Activated CD8-positive, alpha-beta memory T cell treated with anti-CD3 and anti-CD28 coated beads for 24 hours (primary cell): Measurements from ENCODE around the gene SMIM35.

Source experiments
- DNase-seq: peaks from one replicate; pipeline ENCODE4 v3.0.0-alpha.2; 2020

Gene SMIM35

DNA sequence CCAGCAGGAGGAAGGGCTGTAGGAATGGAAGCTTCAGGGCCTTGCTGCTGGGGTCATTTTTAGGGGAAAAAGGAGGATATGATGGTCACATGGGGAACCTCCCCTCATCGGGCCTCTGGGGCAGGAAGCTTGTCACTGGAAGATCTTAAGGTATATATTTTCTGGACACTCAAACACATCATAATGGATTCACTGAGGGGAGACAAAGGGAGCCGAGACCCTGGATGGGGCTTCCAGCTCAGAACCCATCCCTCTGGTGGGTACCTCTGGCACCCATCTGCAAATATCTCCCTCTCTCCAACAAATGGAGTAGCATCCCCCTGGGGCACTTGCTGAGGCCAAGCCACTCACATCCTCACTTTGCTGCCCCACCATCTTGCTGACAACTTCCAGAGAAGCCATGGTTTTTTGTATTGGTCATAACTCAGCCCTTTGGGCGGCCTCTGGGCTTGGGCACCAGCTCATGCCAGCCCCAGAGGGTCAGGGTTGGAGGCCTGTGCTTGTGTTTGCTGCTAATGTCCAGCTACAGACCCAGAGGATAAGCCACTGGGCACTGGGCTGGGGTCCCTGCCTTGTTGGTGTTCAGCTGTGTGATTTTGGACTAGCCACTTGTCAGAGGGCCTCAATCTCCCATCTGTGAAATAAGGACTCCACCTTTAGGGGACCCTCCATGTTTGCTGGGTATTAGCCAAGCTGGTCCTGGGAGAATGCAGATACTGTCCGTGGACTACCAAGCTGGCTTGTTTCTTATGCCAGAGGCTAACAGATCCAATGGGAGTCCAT, 86.5 kb downstream of the SMIM35 start:
- peak; percentile 58 for DNase-seq

DNA sequence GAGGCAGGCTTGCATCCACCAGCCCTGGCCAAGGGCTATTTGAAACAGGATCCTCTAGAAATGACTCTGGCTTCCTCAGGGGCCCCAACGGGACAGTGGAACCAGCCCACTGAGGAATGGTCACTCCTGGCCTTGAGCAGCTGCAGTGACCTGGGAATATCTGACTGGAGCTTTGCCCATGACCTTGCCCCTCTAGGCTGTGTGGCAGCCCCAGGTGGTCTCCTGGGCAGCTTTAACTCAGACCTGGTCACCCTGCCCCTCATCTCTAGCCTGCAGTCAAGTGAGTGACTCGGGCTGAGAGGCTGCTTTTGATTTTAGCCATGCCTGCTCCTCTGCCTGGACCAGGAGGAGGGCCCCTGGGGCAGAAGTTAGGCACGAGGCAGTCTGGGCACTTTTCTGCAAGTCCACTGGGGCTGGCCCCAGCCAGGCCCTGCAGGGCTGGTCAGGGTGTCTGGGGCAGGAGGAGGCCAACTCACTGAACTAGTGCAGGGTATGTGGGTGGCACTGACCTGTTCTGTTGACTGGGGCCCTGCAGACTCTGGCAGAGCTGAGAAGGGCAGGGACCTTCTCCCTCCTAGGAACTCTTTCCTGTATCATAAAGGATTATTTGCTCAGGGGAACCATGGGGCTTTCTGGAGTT, 87.3 kb downstream of the SMIM35 start:
- DNase-seq = peak; percentile 59

DNA sequence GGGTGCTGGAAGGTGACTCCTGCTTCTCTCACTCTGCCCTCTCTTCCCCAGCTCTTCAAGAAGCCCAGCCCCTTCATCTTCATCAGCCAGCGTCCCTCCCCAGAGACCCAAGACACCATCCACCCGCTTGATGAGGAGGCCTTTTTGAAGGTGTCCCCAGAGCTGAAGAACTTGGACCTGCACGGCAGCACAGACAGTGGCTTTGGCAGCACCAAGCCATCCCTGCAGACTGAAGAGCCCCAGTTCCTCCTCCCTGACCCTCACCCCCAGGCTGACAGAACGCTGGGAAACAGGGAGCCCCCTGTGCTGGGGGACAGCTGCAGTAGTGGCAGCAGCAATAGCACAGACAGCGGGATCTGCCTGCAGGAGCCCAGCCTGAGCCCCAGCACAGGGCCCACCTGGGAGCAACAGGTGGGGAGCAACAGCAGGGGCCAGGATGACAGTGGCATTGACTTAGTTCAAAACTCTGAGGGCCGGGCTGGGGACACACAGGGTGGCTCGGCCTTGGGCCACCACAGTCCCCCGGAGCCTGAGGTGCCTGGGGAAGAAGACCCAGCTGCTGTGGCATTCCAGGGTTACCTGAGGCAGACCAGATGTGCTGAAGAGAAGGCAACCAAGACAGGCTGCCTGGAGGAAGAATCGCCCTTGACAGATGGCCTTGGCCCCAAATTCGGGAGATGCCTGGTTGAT, 88.0 kb downstream of the SMIM35 start:
- peak; percentile 65 for DNase-seq

DNA sequence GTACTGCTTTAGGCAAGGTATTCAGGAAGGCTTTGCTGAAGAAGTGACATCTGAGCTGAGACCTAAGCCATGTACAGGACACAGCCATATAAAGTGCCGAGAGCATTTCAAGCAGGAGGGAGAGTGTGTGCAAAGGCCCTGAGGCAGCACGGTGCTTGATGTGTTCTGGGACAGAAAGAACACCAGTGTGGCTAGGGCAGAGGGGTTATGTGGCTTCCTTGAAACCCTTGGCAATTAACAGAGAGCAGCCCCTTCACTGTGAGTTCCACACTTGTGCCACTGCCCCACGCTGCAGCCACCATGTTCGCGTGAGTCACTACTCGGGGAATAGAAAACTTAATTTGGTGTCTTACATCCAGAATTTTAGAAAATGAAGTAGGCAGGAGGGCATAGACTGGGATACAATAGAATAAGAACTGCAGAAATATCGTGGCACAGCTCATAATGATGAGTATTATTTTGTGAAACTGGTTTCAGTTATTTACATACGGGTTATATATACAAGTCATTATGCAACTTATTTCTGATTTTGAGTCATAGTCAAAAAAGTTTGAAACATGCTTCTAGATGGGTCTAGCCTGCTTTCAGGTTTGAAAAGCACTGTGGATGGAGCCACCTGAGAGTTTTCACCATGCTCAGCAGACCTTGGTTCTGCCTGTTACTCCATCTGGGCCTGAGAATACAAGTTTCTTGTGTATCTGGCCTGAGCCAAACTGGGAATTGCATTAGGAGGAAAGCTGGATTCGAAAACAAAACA, 88.8 kb downstream of the SMIM35 start:
- DNase-seq = peak; percentile 73

DNA sequence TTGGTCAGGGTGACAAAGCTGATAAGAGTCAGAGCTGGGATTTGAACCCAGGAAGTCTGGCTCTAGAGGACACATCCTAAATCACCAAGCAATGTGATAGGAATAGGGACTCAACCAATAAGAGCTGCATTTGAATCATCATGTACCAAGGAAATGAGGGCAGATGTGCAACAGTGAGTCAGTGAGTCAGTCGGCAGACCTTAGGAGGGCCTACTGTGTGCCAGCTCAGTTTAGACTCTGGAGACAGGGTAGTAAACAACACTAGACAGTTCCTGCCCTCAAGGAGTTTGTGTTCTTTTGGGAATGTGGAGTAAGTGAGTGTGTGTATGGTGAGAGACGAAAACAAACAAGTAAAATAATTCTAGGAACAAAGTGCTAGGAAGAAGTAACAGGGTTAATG, 89.4 kb downstream of the SMIM35 start:
- peak; percentile 54 for DNase-seq

DNA sequence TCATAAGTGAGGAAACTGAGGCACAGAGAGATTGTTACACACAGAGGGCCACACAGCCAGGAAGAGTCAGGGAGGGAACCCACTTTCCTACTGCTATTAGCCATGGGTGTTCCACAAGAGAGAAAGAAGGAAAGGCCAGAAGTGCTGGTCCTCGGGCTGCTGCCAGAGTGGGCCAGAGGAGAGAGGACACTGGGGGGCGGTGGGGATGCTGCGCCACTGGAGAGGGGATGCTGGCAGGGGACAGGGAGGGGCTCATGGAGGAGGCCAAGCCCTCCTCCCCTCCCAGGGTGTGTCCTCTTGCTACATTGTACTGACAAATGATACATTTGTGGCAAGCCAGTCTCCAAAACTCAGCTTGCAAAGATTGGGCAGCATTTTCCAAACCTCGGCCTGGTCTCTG, 90.7 kb downstream of the SMIM35 start:
- no peak for DNase-seq

DNA sequence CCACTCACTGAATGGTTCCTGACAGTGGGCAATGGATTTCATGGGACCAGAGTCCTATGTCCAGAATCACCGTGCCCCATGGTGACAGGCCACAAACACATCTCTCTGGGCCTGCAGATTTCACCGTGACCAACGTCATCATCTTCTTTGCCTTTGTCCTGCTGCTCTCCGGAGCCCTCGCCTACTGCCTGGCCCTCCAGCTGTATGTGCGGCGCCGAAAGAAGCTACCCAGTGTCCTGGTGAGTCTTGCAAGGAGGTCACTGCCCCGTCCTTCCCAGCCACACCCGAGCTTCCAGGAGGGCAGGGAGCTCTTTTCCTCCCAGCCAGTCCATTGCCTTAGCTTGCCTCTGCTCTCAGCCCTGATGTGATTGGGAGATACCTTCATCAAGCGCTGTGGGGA, 91.3 kb downstream of the SMIM35 start:
- DNase-seq = no peak

DNA sequence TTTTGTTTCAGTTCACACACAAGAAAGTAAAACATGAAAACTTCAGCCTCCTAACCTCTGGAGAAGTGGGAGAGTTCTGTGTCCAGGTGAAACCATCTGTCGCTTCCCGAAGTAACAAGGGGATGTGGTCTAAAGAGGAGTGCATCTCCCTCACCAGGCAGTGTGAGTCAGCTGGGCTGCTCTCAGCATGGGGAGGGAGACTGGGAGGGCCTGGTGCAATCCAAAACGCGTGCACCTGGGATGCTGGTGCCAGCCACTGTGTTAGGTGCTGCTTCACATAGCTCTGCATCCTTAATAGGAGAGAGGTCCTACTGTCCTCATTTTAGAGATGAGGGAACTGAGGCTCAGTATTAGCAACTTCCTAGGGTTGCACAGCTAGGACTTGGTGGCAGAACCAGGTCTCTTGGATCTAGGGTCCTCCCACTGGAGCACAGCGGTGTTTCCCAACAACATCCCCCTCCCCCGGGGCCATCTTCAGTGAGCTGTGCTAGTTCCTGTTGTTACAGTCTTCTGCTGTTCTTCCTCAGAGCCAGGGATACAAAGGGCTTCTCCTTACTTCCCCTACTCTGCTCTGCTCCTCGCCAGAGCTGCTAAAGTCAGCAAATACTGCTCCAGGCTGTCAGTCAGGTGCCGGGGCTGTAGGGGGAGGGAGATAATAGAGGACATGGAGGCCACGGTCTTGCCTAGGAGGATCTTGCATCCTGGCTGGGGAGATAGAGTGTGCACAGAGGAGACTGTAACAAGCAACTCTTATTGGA, 92.6 kb downstream of the SMIM35 start:
- no peak for DNase-seq

DNA sequence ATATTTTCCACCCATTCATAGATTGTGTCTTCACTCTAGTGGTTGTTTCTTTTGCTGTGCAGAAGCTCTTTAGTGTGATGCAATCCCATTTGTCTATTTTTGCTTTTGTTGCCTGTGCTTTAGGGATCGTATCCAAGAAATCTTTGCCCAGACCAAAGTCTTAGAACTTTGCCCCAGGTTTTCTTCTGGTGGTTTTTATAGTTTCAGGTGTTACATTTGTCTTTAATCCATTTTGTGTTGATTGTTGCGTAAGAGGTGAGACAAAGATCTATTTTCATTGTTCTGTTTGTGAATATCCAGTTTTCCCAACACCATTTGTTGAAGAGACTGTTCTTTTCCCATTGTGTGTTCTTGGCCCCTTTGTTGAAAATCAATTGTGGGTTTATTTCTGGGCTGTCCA, 94.1 kb downstream of the SMIM35 start:
- DNase-seq = no peak

DNA sequence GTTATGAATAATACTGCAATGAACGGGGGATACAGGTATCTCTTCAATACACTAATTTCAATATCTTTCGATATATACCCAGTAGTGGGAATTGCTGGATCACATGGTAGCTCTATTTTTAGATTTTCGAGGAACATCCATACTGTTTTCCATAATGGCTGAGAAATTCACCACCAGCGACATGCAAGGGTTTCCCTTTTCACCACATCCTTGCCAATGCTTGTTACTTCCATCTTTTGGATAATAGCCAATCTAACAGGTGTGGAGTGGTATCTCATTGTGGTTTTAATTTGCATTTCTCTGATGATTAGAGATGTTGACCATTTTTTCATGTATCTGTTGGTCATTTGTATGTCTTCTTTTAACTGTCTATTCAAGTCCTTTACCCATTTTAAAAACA, 94.6 kb downstream of the SMIM35 start:
- DNase-seq = no peak

DNA sequence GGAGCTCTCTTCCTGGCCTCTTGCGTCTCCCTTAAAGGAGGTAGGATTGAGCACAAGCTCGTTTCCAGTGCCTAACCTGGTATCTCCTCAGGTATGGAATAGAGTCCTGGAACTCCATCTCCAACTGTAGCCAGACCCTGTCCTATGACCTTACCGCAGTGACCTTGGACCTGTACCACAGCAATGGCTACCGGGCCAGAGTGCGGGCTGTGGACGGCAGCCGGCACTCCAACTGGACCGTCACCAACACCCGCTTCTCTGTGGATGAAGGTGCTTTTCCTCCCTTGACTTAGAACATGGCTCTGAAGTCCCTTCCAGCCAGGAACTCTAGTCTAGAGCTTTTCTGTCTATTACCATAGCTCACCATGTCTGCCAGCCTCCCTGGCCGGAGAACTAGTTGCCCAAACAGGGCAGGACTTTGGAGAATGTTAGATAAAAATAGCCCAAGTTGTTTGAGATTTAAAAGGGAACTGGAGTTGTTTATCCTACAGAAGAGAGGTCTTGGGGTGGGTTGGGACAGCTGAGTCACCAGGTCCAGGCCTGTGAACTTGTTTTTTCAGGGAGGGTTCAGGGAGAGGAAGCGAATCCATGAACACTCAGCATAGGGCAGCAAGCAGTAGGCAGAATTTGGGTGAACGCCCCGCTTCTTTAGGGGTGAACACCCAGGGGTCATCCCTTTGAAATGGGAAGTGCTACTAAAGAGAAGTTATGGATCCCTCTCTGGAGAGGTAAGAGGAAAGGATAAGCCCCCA, 97.2 kb downstream of the SMIM35 start:
- DNase-seq = no peak

DNA sequence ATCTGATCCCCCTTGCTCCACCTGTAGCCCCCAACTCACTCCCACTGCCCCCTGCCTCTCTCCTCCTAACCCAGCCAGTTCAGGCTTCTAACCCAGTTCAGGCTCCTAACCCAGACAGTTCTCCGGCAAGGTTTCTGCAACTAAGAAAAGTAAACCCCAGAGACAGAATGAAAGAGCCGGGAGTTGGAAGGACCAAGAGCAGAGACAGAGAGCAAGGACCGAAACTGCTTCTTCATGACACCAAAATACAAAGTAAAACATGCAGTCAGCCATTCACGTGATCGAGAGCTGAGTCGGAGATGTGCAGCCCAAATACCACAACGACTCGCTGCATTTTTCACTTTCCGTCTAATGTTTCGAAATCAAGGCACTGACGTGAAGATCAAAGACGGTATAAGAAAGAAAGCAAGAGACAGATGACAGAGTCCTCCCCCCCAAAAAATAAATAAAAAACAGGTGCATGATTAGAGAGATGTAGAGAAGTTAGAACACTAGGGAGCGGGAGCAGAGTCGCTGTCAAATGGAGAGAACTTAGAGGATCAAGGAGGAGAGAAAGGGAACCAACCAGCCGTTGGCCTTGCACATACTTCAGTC, 99.7 kb downstream of the SMIM35 start:
- DNase-seq = peak; percentile 81

DNA sequence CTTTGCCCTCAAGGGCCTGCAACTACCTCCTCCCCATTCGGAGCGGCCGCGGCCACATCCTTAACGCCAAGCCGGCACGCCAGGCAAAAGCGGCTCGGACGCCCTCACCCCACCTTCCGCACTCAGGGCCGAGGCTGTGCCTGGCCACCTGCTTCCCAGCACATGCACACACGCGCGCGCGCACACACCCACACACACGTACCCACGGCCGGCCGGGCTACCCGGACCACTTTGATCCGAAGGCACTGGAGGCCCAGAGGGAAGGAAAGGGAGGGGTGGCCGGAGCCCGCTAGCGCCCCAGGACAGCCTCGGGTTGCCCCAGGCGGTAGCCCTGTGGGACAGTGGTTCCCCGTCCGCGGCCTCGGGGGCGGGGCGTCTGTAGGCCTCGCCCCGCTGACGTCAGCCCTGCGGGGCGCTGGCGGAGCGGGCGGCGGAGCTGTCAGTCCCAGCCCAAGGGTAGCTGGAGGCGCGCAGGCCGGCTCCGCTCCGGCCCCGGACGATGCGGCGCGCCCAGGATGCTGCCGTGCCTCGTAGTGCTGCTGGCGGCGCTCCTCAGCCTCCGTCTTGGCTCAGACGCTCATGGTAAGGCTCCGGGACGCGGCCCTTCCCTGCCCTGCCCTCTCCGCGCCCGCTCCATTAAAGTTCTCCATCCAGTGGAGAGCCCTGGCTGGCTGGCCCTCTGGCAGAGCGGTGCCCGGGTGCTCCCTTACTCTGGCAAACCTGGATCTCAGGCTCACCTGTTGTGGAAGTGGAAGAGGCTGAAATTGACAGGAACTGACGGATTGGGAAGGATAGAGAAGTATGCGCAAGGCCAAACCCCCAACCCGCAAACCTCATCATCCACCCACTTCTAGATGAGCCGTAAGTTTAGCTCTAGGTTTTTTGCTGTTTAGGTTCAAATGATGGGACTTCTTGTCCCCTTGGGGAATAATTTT, 100.5 kb downstream of the SMIM35 start, which contains the start of gene IL10RA:
Gene IL10RA (plus strand): TSS at position 442 of the 935 bp plus-strand sequence. CDS start 74 bp downstream, at position 516.
- peak; percentile 95 for DNase-seq

DNA sequence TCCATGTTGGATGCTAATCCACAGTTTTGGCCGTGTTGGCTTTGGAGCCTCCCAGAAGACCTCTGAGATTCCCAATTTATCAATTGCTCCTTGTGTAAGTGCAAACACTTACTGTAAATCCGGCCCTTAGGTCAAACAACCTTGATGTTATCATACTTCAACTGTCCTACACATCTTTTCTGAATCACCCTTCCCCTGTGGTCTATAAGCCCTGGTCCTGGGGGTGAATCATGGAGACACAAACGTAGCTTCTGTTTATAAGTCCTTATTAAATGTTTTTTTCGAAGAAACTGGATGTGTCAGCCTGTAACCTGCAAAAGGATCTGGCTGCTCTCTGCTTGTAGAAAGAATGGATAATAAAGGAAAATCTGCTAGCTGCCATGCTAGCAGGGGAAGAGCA, 102.3 kb downstream of the SMIM35 start:
- no peak for DNase-seq

DNA sequence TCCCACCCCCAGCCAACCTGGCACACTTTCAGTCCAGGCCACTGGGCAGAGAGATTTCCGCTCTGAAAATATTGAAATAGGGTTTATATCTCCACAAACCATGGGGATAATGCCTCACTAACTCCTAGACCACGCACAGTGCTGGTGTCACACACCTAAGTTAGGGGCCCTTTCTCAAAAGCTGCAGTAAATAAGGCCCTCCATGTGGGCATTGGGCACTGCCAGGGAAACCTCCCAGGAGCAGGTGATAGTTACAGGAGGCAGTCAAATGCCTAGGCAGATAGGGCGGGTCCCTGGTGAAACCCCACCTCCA, 103.6 kb downstream of the SMIM35 start:
- DNase-seq = no peak

DNA sequence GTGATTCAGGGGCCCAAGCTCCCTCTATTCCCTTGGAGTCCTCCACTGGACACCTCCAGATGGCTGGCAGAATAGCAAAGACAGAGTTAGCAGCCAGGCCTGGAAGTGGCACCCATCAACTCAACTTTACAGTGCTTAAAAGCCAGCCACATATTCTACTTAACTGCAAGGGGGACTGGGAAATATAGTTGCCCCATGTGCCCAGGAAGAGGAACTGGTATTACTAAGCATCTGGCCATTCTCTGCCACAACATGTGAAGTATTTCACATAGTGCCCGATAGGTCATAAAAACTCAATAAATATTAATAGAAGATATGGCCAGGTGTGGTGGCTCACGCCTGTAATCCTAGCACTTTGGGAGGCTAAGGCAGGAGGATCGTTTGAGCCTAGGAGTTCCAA, 106.0 kb downstream of the SMIM35 start:
- no peak for DNase-seq

DNA sequence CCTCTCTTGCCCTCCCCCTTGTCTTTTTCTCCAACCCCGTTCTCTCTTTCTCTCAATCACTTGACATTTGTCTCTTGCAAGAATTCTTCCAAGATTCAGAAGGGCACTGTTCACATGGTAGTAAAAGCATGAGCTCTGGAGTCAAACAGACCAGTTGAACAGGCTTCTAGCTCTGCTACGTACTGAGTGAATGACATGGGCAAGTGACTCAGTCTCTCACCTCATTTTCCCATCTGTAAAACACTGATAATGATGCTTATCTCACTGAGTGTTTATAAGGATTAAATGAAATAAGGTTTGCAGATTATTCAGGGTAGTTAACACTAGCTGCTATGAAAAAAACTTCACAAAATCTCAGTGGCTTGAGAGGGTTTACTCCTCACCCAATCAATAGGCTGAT, 106.5 kb downstream of the SMIM35 start:
- no peak for DNase-seq

DNA sequence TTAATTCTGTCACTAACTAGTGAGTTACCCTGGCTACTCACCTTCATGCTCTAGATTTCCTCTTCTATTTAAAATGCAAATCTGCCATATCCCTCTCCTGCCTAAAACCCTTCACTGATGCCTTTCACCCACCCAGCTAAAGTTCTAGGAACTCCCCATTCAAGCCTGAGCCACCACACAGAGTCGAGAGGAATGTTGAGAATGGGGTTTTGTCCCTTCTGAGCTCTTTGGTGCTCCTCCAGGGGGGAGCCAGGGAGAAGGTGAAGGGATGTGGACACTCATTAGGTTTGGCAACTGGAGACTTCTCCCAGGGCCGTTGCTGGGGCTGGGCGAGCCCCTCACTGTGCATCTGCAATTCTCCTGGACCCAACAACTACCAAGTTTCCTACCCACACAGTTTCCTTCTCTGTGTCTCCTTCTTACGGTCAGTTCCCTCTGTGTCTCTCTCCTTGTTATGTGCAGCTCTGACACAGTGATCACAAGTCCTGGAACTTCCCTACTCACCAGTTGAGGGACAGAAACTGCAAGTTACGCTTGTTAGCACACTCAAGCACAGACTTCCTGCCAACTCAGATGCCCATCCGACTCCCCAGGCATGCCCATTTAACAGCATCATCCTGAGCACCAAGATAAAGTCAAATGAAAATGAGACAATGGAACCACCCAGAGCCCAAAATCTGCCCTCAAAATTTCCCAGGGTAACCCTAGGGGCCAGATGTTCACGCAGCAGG, 107.1 kb downstream of the SMIM35 start:
- DNase-seq = no peak

DNA sequence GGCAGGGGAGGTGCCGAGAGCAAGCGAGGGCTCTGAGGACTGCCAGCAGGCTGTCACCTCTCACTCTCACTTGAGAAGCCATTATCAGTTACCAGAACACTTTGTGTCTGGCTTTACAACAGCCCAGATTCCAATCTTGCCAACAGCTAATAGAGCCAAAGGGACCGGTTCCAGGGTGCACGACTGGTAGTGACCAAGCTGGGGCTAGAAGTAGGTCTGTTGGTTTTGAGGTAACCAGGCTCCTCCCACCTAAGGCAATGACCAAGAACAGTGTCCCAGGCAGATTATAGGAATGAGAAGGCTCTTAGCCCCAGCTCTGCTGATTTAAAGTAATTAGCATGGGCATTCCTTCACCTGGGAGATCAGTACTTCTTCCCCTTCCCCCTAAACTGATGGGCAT, 107.8 kb downstream of the SMIM35 start:
- no peak for DNase-seq
